Ovary (tissue), 9 donors: ENCODE results near the gene MMP14. TPM values are rescaled to one million over a fixed set of nuclear protein-coding genes. Genes with fewer than 3 reads are reported as not detected.

Source experiments
- DNase-seq, 5 donors: peaks; one replicate each; pipeline ENCODE4 v3.0.0-alpha.2; 2019 to 2020
- H3K27ac ChIP-seq, 2 donors: fragments of 200-600 bp; one replicate each; pipeline versions ENCODE4 v1.5.1 to v1.8.0; 2019 to 2022
- H3K27me3 ChIP-seq: fragments of 200-600 bp; one replicate; pipeline ENCODE4 v1.8.0; 2022
- H3K36me3 ChIP-seq: fragments of 200-600 bp; sonication (generic); one replicate; pipeline ENCODE4 v1.5.1; 2019
- H3K4me1 ChIP-seq: one replicate; pipeline ENCODE4 v1.8.1; 2013; ENCODE audit warnings: mild to moderate bottlenecking, moderate library complexity; ENCODE audit not compliant: insufficient read depth
- H3K4me3 ChIP-seq: fragments of 200-600 bp; sonication (generic); one replicate; pipeline ENCODE4 v1.5.1; 2017
- H3K9me3 ChIP-seq, 2 donors: fragments of 200-600 bp in 1 of 2; sonication (generic) in 1 of 2; one replicate each; pipeline versions ENCODE4 v1.5.1 to v1.8.1; 2013 to 2019; ENCODE audit warnings: mild to moderate bottlenecking in 1 of 2, moderate library complexity in 1 of 2
- CTCF ChIP-seq, 3 donors: fragments of 450-650 bp in 2 of 3; fragments of 200-600 bp in 1 of 3; IDR thresholded peaks; one replicate each; pipeline versions ENCODE4 v1.5.1 to v1.8.0; 2016 to 2022; ENCODE audit warnings: antibody characterized with exemption in 3 of 3, mild to moderate bottlenecking in 1 of 3
- EP300 ChIP-seq: sonication (generic); formaldehyde crosslinking; IDR thresholded peaks from one replicate; pipeline ENCODE4 v1.6.1; 2017; ENCODE audit warnings: antibody characterized with exemption
- POLR2A ChIP-seq: fragments of 450-650 bp; IDR thresholded peaks from one replicate; pipeline ENCODE4 v1.6.1; 2017; ENCODE audit warnings: antibody characterized with exemption, mild to moderate bottlenecking, moderate library complexity
- WGBS, 3 donors: extraction: QIAGEN DNeasy Blood & Tissue Kit in 1 of 3; methylation state at CpG; one replicate each; pipeline versions ENCODE4 v1.1.5 to v1.1.7; 2013 to 2017; 5-methylcytosine and 5-hydroxymethylcytosine counted together
- intact Hi-C, 4 donors: fragments of 100-400 bp; cut with DNase I; formaldehyde crosslinking; loops; one replicate each; pipeline versions ENCODE4 v1.11.0 to v1.15.1; 2022 to 2023
- polyA plus RNA-seq, 2 donors: library from polyadenylated mRNA; stranded (reverse); fragments of 200-250 nt in 1 of 2; fragments of 350-450 nt in 1 of 2; fragmentation: Illumina TruSeq in 1 of 2; extraction: RNeasy Lipid Tissue Mini Kit (QIAGEN cat#74804) in 1 of 2; gene quantifications; one replicate each; pipeline ENCODE4 v1.2.3, GENCODE V29; 2013 to 2014
- total RNA-seq, 7 donors: library from RNA; depleted of rRNA in 2 of 7; stranded (reverse); fragments of >200 nt in 2 of 7; fragmentation: NEBNext Ultra II Directional in 3 of 7; extraction: Animal tissue kit (Norgen Biotek cat#: 25700) in 3 of 7; gene quantifications; one replicate each; pipeline versions ENCODE4 v1.1.0 to v1.2.4, GENCODE V29; 2016 to 2023
- donor health status: DM: no; HTN: no; CAD: no; lungs with moderate emphysema.
- donor health status: DM: no; HTN: no; CAD: no.
- donor health status: Bipolar disorder and iron deficiency.
- donor health status: DM: yes; HTN: yes; CAD: no.
- donor health status: DM: no; HTN: no; CAD: no.
- donor health status: DM: yes; HTN: yes; CAD: no.

Gene MMP14
- total and polyA plus RNA-seq, 9 donors, result 70.0 to 267 (median 156) TPM

GRCh38 chr14:22829661-22830442, 6.5 kb upstream of the MMP14 start, which contains the start of gene MRPL52:
MRPL52 (plus strand) TSS chr14:22829887; CDS start chr14:22829913, 26 bp downstream.
- TF ChIP-seq CTCF (IDR thresholded peaks at IDR 0.05), result no peak
- TF ChIP-seq EP300, result peak; percentile 24
- Histone ChIP-seq H3K36me3 (no peaks in the 10 kb centered on the region), H3K27ac (peak within 1 kb of the TSS in 1 of 2 donors; percentile 15), H3K9me3 (no peaks in the 10 kb centered on the region), H3K4me3 (peak within 1 kb of the TSS; percentile 57), H3K27me3 (no peaks in the 10 kb centered on the region), H3K4me1 (no peaks in the 10 kb centered on the region)
- intact Hi-C loops, result loop anchor here in 2 of 4 donors (10.0 kb wide), 2 partner anchors 245 to 255 kb away; partner anchors contain the start of gene DAD1 (in 1 of the 2)
- peak; percentile 85 to 92 (median 89) for DNase-seq
- WGBS, 3 donors, result 0 to 1% (median 0%) methylated on average over 36 to 41 of the region's 41 CpGs

GRCh38 chr14:22830443-22831010, 5.9 kb upstream of the MMP14 start:
- TF ChIP-seq POLR2A, result no peak
- no peak for TF ChIP-seq EP300
- no peak for TF ChIP-seq CTCF (IDR thresholded peaks at IDR 0.05)
- no peaks in the 10 kb centered on the region for H3K36me3 ChIP-seq
- no peak overlapping the region for H3K27ac ChIP-seq
- H3K27me3 ChIP-seq, result no peaks in the 10 kb centered on the region
- intact Hi-C loops, result loop anchor here in 1 of 4 donors (10.0 kb wide), 1 partner anchor 246 kb away; the partner anchor contains the start of gene DAD1
- H3K9me3 ChIP-seq, result no peaks in the 10 kb centered on the region
- H3K4me1 ChIP-seq, result no peaks in the 10 kb centered on the region
- 16 to 22% (median 18%) methylated on average over 3 of the region's 3 CpGs for WGBS, 3 donors
- H3K4me3 ChIP-seq, result peak overlapping the region; percentile 57
- no peak for DNase-seq

GRCh38 chr14:22835505-22835904, 880 bp upstream of the MMP14 start:
- intact Hi-C loops, result loop anchor here in 1 of 4 donors (10.0 kb wide), 1 partner anchor 251 kb away; the partner anchor contains the start of gene DAD1
- TF ChIP-seq POLR2A, result no peak
- TF ChIP-seq CTCF (IDR thresholded peaks at IDR 0.05), result no peak
- no peak for TF ChIP-seq EP300
- Histone ChIP-seq H3K9me3 (no peaks in the 10 kb centered on the region), H3K4me1 (peaks cover 6% of the 10 kb centered on the region), H3K4me3 (no peak overlapping the region), H3K36me3 (no peaks in the 10 kb centered on the region), H3K27me3 (no peaks in the 10 kb centered on the region), H3K27ac (peak overlapping the region in 1 of 2 donors; percentile 96)
- 61 to 73% (median 65%) methylated on average over 3 of the region's 3 CpGs for WGBS, 3 donors
- DNase-seq, result no peak

GRCh38 chr14:22837114-22837749, 847 bp downstream of the MMP14 start:
- H3K4me1 ChIP-seq, result peaks cover 8% of the 10 kb centered on the region
- no peaks in the 10 kb centered on the region for H3K9me3 ChIP-seq
- peak; percentile 34 for TF ChIP-seq POLR2A
- TF ChIP-seq EP300, result no peak
- TF ChIP-seq CTCF (IDR thresholded peaks at IDR 0.05), result peak in 1 of 3 donors; percentile 6
- peak overlapping the region; percentile 74 to 96 for H3K27ac ChIP-seq
- peak overlapping the region; percentile 96 for H3K4me3 ChIP-seq
- WGBS, 3 donors, result 0 to 1% (median 0%) methylated on average over 37 to 57 of the region's 57 CpGs
- no peaks in the 10 kb centered on the region for H3K27me3 ChIP-seq
- DNase-seq, result peak; percentile 65 to 87 (median 78)
- H3K36me3 ChIP-seq, result no peaks in the 10 kb centered on the region
- intact Hi-C loops, result loop anchor here in 3 of 4 donors (2.0 to 10.0 kb wide), 2 partner anchors 16 to 252 kb away; partner anchors contain the start of gene DAD1 (in 1 of the 3)
